Measurements from ENCODE around the gene XYLT2.
"Not testable (repeated sequence)": the region's sequence is repeated elsewhere in the genome, so short reads cannot be mapped to it uniquely, and the experiment has no call there.

DNA sequence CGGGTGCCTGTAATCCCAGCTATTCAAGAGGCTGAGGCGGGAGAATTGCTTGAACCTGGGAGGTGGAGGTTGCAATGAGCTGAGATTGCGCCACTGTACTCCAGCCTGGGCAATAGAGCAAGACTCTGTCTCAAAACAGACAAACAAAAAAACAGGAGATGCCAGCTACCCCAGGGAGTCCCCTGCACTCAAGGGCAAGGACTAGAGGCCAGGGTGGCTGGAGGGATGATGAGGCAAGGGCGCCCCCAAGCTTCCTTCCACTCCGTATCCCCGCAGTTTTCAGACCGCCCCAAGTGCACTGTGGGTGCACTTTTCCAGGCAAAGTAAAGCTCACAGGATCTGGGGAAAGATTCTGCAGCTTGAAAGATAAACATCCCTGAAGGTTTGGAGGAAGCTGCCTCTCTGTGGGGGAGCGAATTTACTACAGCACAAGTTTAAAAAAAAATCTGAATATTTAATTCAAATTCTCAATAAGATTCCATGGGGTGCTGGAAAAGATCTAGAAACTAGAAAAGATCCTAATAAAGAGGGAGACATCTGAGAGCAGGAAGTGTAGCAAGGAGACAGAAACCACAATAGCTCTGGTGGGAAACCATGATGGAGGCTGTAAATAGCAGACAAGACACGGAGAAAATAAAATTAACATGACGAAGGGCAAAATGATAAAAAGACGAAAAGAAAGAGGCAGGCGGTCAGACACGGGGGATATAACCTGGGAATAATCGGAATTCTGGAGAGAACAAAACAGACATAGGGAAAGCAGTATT lies 12.5 kb upstream of the XYLT2 start:
- TF ChIP-seq CTCF (IDR thresholded peaks at IDR 0.05; ENCODE audit: poor library complexity) = peak; percentile 4
- TF ChIP-seq EZH2phosphoT487 (IDR thresholded peaks at IDR 0.05; ENCODE audit: low read depth, severe bottlenecking, unreplicated experiment) = not testable (repeated sequence)
